Measurements from ENCODE around the gene MVD. TPM values are rescaled to one million over a fixed set of nuclear protein-coding genes. Genes with fewer than 3 reads are reported as not detected.

Gene MVD
- total RNA-seq, 1 donor from 2014 or later = 14.1 TPM

- H3K9me3 ChIP-seq (ENCODE audit: control insufficient read depth in 3 of 3, low read length in 3 of 3) = no peaks in the 10 kb centered on the region
- H3K4me3 ChIP-seq (ENCODE audit: low read length in 3 of 3) = no peak overlapping the region
- H3K4me1 ChIP-seq (ENCODE audit: control insufficient read depth in 3 of 3, insufficient read depth in 3 of 3, low read length in 3 of 3) = peaks cover 15 to 36% (median 23%) of the 10 kb centered on the region in 3 donors
- H3K27me3 ChIP-seq (ENCODE audit: control insufficient read depth in 3 of 3, insufficient read depth in 3 of 3, low read length in 3 of 3) = no peaks in the 10 kb centered on the region
- no peak overlapping the region for H3K27ac ChIP-seq (ENCODE audit: low read depth, low read length)
- H3K9ac ChIP-seq (ENCODE audit: low read depth in 1 of 3, low read length in 3 of 3) = no peak overlapping the region
- H3K36me3 ChIP-seq (ENCODE audit: control insufficient read depth in 3 of 3, insufficient read depth in 3 of 3, low read length in 3 of 3) = peaks cover 20 to 34% (median 25%) of the 10 kb centered on the region in 3 donors
Measured at GRCh38 chr16:88697116-88697830, 34.4 kb upstream of the MVD start.

DNA sequence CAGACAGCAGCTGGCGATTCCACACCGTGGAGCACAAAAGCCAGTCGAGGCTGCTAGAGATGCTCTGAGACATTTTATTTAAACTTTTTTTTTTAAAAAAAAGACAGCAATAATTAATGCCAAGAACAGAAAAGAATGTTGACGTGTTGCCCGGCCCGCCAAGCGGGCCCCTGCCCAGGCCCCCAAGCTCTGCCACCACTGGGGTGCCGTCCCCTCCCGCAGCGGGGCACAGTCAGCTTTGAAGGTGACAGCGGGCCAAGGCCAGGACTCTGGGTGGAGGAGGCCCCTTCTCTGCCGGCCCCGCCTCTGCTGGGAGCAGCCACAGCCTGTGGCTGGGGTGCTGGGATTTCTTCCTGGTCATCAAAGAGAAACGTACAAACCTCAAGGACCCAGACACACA, 33.5 kb upstream of the MVD start:
- Histone ChIP-seq H3K27me3 (ENCODE audit: control insufficient read depth in 3 of 3, insufficient read depth in 3 of 3, low read length in 3 of 3) (peaks cover 0 to under 1% (median 0%) of the 10 kb centered on the region in 3 donors), H3K4me1 (ENCODE audit: control insufficient read depth in 3 of 3, insufficient read depth in 3 of 3, low read length in 3 of 3) (peaks cover 11 to 28% (median 19%) of the 10 kb centered on the region in 3 donors), H3K36me3 (ENCODE audit: control insufficient read depth in 3 of 3, insufficient read depth in 3 of 3, low read length in 3 of 3) (peaks cover 20 to 32% (median 24%) of the 10 kb centered on the region in 3 donors), H3K27ac (ENCODE audit: low read depth, low read length) (peak overlapping the region; percentile 77), H3K9ac (ENCODE audit: low read depth in 1 of 3, low read length in 3 of 3) (no peak overlapping the region), H3K9me3 (ENCODE audit: control insufficient read depth in 3 of 3, low read length in 3 of 3) (no peaks in the 10 kb centered on the region), H3K4me3 (ENCODE audit: low read length in 3 of 3) (no peak overlapping the region)

GRCh38 chr16:88695753-88696152, 32.9 kb upstream of the MVD start:
- Histone ChIP-seq H3K9me3 (ENCODE audit: control insufficient read depth in 3 of 3, low read length in 3 of 3) (no peaks in the 10 kb centered on the region), H3K9ac (ENCODE audit: low read depth in 1 of 3, low read length in 3 of 3) (no peak overlapping the region), H3K4me1 (ENCODE audit: control insufficient read depth in 3 of 3, insufficient read depth in 3 of 3, low read length in 3 of 3) (peaks cover 11 to 23% (median 16%) of the 10 kb centered on the region in 3 donors), H3K27ac (ENCODE audit: low read depth, low read length) (peak overlapping the region; percentile 77), H3K27me3 (ENCODE audit: control insufficient read depth in 3 of 3, insufficient read depth in 3 of 3, low read length in 3 of 3) (peaks cover 0 to 7% (median 2%) of the 10 kb centered on the region in 3 donors), H3K36me3 (ENCODE audit: control insufficient read depth in 3 of 3, insufficient read depth in 3 of 3, low read length in 3 of 3) (peaks cover 20 to 32% (median 24%) of the 10 kb centered on the region in 3 donors), H3K4me3 (ENCODE audit: low read length in 3 of 3) (no peak overlapping the region)

DNA sequence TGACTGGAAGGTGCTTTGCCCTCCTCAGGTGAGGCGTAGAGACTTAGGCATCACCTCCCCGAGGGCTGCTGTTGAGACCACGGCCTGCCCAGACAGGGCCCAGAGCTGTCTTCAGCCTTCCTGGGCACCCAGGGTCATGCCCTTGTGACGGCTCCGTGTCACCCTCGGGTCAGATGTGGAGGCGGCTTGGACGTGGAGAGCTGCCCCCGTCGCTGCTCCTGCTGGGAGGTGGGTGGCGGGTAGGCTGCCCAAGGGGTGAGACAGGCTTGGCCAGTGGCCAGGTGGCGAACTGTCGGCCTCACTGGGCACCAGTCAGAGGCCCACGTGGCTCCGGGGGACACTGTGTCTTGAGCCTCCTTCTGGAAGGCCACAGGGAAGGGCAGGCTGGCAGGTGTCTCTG, 32.3 kb upstream of the MVD start:
- Histone ChIP-seq H3K9ac (ENCODE audit: low read depth in 1 of 3, low read length in 3 of 3) (no peak overlapping the region), H3K9me3 (ENCODE audit: control insufficient read depth in 3 of 3, low read length in 3 of 3) (no peaks in the 10 kb centered on the region), H3K4me1 (ENCODE audit: control insufficient read depth in 3 of 3, insufficient read depth in 3 of 3, low read length in 3 of 3) (peaks cover 11 to 18% (median 13%) of the 10 kb centered on the region in 3 donors), H3K36me3 (ENCODE audit: control insufficient read depth in 3 of 3, insufficient read depth in 3 of 3, low read length in 3 of 3) (peaks cover 20 to 29% (median 21%) of the 10 kb centered on the region in 3 donors), H3K4me3 (ENCODE audit: low read length in 3 of 3) (no peak overlapping the region), H3K27me3 (ENCODE audit: control insufficient read depth in 3 of 3, insufficient read depth in 3 of 3, low read length in 3 of 3) (peaks cover 0 to 10% (median 6%) of the 10 kb centered on the region in 3 donors), H3K27ac (ENCODE audit: low read depth, low read length) (peak overlapping the region; percentile 77)

DNA sequence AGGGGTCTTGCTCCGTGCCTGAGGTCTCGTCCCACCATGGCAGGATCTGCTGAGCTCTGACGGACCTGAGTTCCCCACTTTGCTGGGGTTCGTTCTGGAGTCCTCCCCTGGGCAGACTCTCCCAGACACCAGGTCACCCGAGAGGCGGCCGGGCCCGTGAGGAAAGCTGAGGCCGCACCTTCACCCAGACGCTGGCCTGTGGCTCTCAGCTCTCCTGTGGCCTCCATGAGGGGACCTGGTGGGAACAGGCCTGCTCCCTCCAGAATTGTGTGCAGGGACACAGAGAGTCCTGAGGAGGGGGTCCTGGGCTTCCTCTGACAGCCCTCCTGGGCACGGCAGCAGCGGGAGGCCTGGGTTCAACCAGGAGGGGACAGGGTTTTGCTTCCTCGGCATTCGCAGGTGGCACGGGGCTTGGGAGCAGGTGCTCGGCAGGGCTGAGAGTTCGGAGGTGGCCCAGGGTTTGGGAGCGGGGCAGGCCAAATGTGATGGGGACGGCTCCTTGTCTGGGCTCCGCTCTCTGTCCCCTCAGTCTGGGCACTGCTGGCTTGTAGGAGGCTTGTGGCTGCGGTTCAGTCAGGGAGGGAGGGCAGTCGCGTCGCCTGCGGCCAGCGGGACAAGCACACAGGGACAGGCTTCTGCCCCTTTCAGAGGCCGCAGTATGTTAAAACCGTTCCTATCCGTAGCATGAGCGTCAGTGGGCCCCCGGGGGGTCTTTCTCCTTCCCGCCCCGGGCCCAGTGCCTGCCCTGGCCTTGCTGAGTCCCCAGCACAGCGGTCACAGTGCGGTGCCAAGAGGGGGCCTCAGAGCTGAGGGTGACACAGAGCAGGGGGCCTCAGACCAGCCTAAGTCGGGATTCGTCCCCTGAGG, 31.6 kb upstream of the MVD start:
- Histone ChIP-seq H3K4me3 (ENCODE audit: low read length in 3 of 3) (no peak overlapping the region), H3K9me3 (ENCODE audit: control insufficient read depth in 3 of 3, low read length in 3 of 3) (no peaks in the 10 kb centered on the region), H3K27ac (ENCODE audit: low read depth, low read length) (no peak overlapping the region), H3K36me3 (ENCODE audit: control insufficient read depth in 3 of 3, insufficient read depth in 3 of 3, low read length in 3 of 3) (peaks cover 16 to 23% (median 20%) of the 10 kb centered on the region in 3 donors), H3K9ac (ENCODE audit: low read depth in 1 of 3, low read length in 3 of 3) (no peak overlapping the region), H3K27me3 (ENCODE audit: control insufficient read depth in 3 of 3, insufficient read depth in 3 of 3, low read length in 3 of 3) (peaks cover 0 to 10% (median 6%) of the 10 kb centered on the region in 3 donors), H3K4me1 (ENCODE audit: control insufficient read depth in 3 of 3, insufficient read depth in 3 of 3, low read length in 3 of 3) (peaks cover 11 to 15% (median 13%) of the 10 kb centered on the region in 3 donors)

- Histone ChIP-seq H3K4me3 (ENCODE audit: low read length in 3 of 3) (no peak overlapping the region), H3K36me3 (ENCODE audit: control insufficient read depth in 3 of 3, insufficient read depth in 3 of 3, low read length in 3 of 3) (peaks cover 9 to 15% (median 12%) of the 10 kb centered on the region in 3 donors), H3K27ac (ENCODE audit: low read depth, low read length) (no peak overlapping the region), H3K9me3 (ENCODE audit: control insufficient read depth in 3 of 3, low read length in 3 of 3) (no peaks in the 10 kb centered on the region), H3K9ac (ENCODE audit: low read depth in 1 of 3, low read length in 3 of 3) (no peak overlapping the region), H3K27me3 (ENCODE audit: control insufficient read depth in 3 of 3, insufficient read depth in 3 of 3, low read length in 3 of 3) (peaks cover 0 to 13% (median 6%) of the 10 kb centered on the region in 3 donors), H3K4me1 (ENCODE audit: control insufficient read depth in 3 of 3, insufficient read depth in 3 of 3, low read length in 3 of 3) (peaks cover 14 to 24% (median 14%) of the 10 kb centered on the region in 3 donors)
Measured at GRCh38 chr16:88693420-88694177, 30.7 kb upstream of the MVD start.

GRCh38 chr16:88692861-88693260, 30.0 kb upstream of the MVD start:
- no peaks in the 10 kb centered on the region for H3K9me3 ChIP-seq (ENCODE audit: control insufficient read depth in 3 of 3, low read length in 3 of 3)
- peaks cover 4 to 10% (median 7%) of the 10 kb centered on the region in 3 donors for H3K36me3 ChIP-seq (ENCODE audit: control insufficient read depth in 3 of 3, insufficient read depth in 3 of 3, low read length in 3 of 3)
- H3K27ac ChIP-seq (ENCODE audit: low read depth, low read length) = no peak overlapping the region
- H3K27me3 ChIP-seq (ENCODE audit: control insufficient read depth in 3 of 3, insufficient read depth in 3 of 3, low read length in 3 of 3) = peaks cover 0 to 15% (median 11%) of the 10 kb centered on the region in 3 donors
- no peak overlapping the region for H3K4me3 ChIP-seq (ENCODE audit: low read length in 3 of 3)
- peaks cover 19 to 31% (median 22%) of the 10 kb centered on the region in 3 donors for H3K4me1 ChIP-seq (ENCODE audit: control insufficient read depth in 3 of 3, insufficient read depth in 3 of 3, low read length in 3 of 3)
- H3K9ac ChIP-seq (ENCODE audit: low read depth in 1 of 3, low read length in 3 of 3) = no peak overlapping the region

- Histone ChIP-seq H3K9me3 (ENCODE audit: control insufficient read depth in 3 of 3, low read length in 3 of 3) (no peaks in the 10 kb centered on the region), H3K27ac (ENCODE audit: low read depth, low read length) (no peak overlapping the region), H3K4me1 (ENCODE audit: control insufficient read depth in 3 of 3, insufficient read depth in 3 of 3, low read length in 3 of 3) (peaks cover 20 to 35% (median 30%) of the 10 kb centered on the region in 3 donors), H3K4me3 (ENCODE audit: low read length in 3 of 3) (no peak overlapping the region), H3K27me3 (ENCODE audit: control insufficient read depth in 3 of 3, insufficient read depth in 3 of 3, low read length in 3 of 3) (peaks cover 0 to 16% (median 12%) of the 10 kb centered on the region in 3 donors), H3K36me3 (ENCODE audit: control insufficient read depth in 3 of 3, insufficient read depth in 3 of 3, low read length in 3 of 3) (peaks cover 0 to 2% (median 0%) of the 10 kb centered on the region in 3 donors), H3K9ac (ENCODE audit: low read depth in 1 of 3, low read length in 3 of 3) (no peak overlapping the region)
Measured at GRCh38 chr16:88691924-88692560, 29.2 kb upstream of the MVD start.

DNA sequence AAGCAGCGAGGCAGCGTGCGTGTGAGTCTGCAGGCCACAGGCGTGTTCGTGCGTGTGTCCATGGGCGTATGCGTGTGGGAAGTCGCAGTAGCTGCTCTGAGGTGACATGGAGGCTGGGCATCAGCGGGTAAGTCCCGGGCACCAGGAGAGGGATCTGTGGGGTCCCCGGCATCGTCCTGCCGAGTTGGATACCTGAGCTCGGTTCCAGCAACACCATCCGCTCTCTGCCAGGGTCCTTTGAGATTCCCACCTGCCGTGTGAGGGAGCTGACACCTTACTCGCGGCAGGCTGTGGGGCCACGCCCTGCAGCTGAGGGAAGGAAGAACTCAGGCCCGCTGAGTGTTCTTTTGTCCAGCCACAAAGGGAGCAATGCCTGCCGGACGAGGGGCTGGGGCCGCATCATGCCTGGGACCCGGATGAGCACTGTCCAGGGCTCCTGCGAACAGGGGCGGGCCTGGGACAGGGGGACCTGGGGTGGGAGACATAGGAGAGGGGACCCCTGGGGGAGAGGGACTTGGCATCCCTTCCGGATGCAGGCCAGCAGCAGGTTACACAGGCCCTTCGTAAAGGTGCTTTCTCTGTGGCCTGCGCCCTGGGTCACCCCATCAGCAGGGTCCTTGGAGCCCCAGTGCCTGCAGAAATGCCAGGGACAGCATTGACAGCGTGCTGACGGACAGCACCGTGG, 28.4 kb upstream of the MVD start:
- peaks cover 0 to 16% (median 12%) of the 10 kb centered on the region in 3 donors for H3K27me3 ChIP-seq (ENCODE audit: control insufficient read depth in 3 of 3, insufficient read depth in 3 of 3, low read length in 3 of 3)
- H3K27ac ChIP-seq (ENCODE audit: low read depth, low read length) = no peak overlapping the region
- no peaks in the 10 kb centered on the region for H3K36me3 ChIP-seq (ENCODE audit: control insufficient read depth in 3 of 3, insufficient read depth in 3 of 3, low read length in 3 of 3)
- H3K4me1 ChIP-seq (ENCODE audit: control insufficient read depth in 3 of 3, insufficient read depth in 3 of 3, low read length in 3 of 3) = peaks cover 25 to 42% (median 36%) of the 10 kb centered on the region in 3 donors
- no peak overlapping the region for H3K9ac ChIP-seq (ENCODE audit: low read depth in 1 of 3, low read length in 3 of 3)
- H3K4me3 ChIP-seq (ENCODE audit: low read length in 3 of 3) = no peak overlapping the region
- H3K9me3 ChIP-seq (ENCODE audit: control insufficient read depth in 3 of 3, low read length in 3 of 3) = no peaks in the 10 kb centered on the region
